ENCODE measurements around the gene SLC30A3. TPM values are rescaled to one million over a fixed set of nuclear protein-coding genes. Genes with fewer than 3 reads are reported as not detected.
A peak's percentile ranks its signal among the peaks of the same experiment; 100 is the strongest.

SLC30A3 gene
- total and polyA plus RNA-seq, 2 of the 13 experiments (the other 11 are each of a cell fraction or from before 2014, with no cell fraction given): 0.38 to 0.79 TPM

DNA sequence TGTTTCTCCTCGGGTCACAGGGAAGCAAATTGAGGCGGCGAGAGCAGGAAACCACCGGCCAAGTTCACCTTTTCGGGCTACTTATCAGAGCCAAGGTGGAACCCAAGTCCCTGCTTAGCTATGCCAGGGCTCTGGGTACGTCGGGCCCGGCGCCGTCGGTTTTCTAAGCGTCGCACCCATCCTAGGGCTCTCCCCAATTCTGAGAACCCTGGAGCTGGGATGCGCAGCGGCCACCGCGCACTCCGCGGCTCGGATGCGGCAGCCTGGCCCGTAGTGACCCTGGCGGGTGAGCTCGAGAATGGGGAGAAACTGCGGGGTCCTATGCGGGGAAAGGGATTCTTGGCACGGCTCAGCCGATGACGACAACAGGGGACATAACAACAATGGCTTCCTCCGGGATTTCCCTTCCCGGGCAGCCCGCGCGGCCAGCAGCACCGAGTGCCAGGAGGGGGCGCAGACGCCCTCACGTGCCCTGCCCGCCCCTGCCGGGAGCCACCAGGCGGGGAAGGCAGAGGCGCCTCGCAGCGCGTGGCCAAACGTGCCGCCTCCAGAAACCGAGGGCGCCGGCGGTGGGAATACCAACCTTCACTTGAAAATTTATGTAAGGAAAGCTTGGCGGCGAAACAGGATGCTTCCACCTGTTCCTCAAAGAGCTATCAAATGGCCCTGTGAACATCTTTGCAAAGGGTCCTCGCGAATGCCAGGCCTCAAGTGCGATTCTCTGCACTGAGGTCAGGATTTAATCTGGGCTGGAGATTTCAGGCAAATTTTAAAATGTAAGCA lies 2.1 kb upstream of the SLC30A3 start (continued):
- TF ChIP-seq, protein P1, sequence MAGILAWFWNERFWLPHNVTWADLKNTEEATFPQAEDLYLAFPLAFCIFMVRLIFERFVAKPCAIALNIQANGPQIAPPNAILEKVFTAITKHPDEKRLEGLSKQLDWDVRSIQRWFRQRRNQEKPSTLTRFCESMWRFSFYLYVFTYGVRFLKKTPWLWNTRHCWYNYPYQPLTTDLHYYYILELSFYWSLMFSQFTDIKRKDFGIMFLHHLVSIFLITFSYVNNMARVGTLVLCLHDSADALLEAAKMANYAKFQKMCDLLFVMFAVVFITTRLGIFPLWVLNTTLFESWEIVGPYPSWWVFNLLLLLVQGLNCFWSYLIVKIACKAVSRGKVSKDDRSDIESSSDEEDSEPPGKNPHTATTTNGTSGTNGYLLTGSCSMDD (CRISPR knock-in tag; IDR thresholded peaks at IDR 0.05): no peak
- TF ChIP-seq, protein P2, sequence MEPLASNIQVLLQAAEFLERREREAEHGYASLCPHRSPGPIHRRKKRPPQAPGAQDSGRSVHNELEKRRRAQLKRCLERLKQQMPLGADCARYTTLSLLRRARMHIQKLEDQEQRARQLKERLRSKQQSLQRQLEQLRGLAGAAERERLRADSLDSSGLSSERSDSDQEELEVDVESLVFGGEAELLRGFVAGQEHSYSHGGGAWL (CRISPR knock-in tag; IDR thresholded peaks at IDR 0.05): peak; percentile 86
- TF ChIP-seq ZNF883 (CRISPR knock-in tag; IDR thresholded peaks at IDR 0.05; ENCODE audit: not compliant biosample characterization) (peak; percentile 55), ZNF644 (CRISPR knock-in tag; IDR thresholded peaks at IDR 0.05; ENCODE audit: low read depth) (0 out of 2 replicates have a peak, but pooled peaks have one; percentile 29), ZNF501 (CRISPR knock-in tag; IDR thresholded peaks at IDR 0.05) (peak; percentile 31; the same call in 1 of the 2 replicates), GATAD1 (CRISPR knock-in tag; IDR thresholded peaks at IDR 0.05) (peak; percentile 53), U2AF2 (IDR thresholded peaks at IDR 0.05; ENCODE audit: low read depth, low read length) (no peak), GTF3A (CRISPR knock-in tag; conservative IDR thresholded peaks at IDR 0.05) (no peak), ZNF326 (CRISPR knock-in tag; IDR thresholded peaks at IDR 0.05; ENCODE audit: borderline replicate concordance) (no peak), GPN1 (CRISPR knock-in tag; IDR thresholded peaks at IDR 0.05; ENCODE audit: borderline replicate concordance) (no peak), HOXD1 (CRISPR knock-in tag; IDR thresholded peaks at IDR 0.05) (no peak), ZNF703 (CRISPR knock-in tag; IDR thresholded peaks at IDR 0.05; ENCODE audit: borderline replicate concordance) (0 out of 2 replicates have a peak, but pooled peaks have one; percentile 80), ERF (CRISPR knock-in tag; IDR thresholded peaks at IDR 0.05) (peak; percentile 84), ZNF567 (CRISPR knock-in tag; IDR thresholded peaks at IDR 0.05; ENCODE audit: borderline replicate concordance) (no peak), CENPT (CRISPR knock-in tag; IDR thresholded peaks at IDR 0.05; ENCODE audit: low read depth) (0 out of 2 replicates have a peak, but pooled peaks have one; percentile 45), KLF16 (CRISPR knock-in tag; IDR thresholded peaks at IDR 0.05) (peak in 1 of 2 experiments; percentile 80; a peak in 2 of 4 replicates), DNMT3B (CRISPR knock-in tag; conservative IDR thresholded peaks at IDR 0.05) (peak; percentile 77; the same call in 1 of the 2 replicates), ZNF564 (CRISPR knock-in tag; IDR thresholded peaks at IDR 0.05) (0 out of 2 replicates have a peak, but pooled peaks have one; percentile 58), FIP1L1 (IDR thresholded peaks at IDR 0.05; ENCODE audit: borderline replicate concordance, insufficient read depth, low read depth, low read length) (no peak)
- TF ChIP-seq, protein P3, sequence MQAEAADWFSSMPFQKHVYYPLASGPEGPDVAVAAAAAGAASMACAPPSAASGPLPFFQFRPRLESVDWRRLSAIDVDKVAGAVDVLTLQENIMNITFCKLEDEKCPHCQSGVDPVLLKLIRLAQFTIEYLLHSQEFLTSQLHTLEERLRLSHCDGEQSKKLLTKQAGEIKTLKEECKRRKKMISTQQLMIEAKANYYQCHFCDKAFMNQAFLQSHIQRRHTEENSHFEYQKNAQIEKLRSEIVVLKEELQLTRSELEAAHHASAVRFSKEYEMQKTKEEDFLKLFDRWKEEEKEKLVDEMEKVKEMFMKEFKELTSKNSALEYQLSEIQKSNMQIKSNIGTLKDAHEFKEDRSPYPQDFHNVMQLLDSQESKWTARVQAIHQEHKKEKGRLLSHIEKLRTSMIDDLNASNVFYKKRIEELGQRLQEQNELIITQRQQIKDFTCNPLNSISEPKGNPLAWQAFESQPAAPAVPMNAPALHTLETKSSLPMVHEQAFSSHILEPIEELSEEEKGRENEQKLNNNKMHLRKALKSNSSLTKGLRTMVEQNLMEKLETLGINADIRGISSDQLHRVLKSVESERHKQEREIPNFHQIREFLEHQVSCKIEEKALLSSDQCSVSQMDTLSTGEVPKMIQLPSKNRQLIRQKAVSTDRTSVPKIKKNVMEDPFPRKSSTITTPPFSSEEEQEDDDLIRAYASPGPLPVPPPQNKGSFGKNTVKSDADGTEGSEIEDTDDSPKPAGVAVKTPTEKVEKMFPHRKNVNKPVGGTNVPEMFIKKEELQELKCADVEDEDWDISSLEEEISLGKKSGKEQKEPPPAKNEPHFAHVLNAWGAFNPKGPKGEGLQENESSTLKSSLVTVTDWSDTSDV (CRISPR knock-in tag; IDR thresholded peaks at IDR 0.05): peak; percentile 80; the same call in 1 of the 2 replicates
- TF ChIP-seq, protein P4, sequence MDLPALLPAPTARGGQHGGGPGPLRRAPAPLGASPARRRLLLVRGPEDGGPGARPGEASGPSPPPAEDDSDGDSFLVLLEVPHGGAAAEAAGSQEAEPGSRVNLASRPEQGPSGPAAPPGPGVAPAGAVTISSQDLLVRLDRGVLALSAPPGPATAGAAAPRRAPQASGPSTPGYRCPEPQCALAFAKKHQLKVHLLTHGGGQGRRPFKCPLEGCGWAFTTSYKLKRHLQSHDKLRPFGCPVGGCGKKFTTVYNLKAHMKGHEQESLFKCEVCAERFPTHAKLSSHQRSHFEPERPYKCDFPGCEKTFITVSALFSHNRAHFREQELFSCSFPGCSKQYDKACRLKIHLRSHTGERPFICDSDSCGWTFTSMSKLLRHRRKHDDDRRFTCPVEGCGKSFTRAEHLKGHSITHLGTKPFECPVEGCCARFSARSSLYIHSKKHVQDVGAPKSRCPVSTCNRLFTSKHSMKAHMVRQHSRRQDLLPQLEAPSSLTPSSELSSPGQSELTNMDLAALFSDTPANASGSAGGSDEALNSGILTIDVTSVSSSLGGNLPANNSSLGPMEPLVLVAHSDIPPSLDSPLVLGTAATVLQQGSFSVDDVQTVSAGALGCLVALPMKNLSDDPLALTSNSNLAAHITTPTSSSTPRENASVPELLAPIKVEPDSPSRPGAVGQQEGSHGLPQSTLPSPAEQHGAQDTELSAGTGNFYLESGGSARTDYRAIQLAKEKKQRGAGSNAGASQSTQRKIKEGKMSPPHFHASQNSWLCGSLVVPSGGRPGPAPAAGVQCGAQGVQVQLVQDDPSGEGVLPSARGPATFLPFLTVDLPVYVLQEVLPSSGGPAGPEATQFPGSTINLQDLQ (CRISPR knock-in tag; IDR thresholded peaks at IDR 0.05): no peak
